ENCODE measurements around the gene OGDH. TPM values are rescaled to one million over a fixed set of nuclear protein-coding genes. Genes with fewer than 3 reads are reported as not detected.

OGDH gene
- total and polyA plus RNA-seq, 10 of the 15 experiments (the other 5 are each of a cell fraction or from before 2014, with no cell fraction given) = 4.1 to 103 (median 48.4) TPM

GRCh38 chr7:44606341-44607140 is at the start of gene OGDH (continued):
- TF ChIP-seq PRDM15 (CRISPR knock-in tag; IDR thresholded peaks at IDR 0.05) (no peak), ZBTB40 (IDR thresholded peaks at IDR 0.05; ENCODE audit: borderline replicate concordance) (no peak), NFYB (IDR thresholded peaks at IDR 0.05; ENCODE audit: insufficient read depth, low read depth, low read length) (peak; percentile 98), NR2F1 (conservative IDR thresholded peaks at IDR 0.05) (peak; percentile 99), IKZF1 (conservative IDR thresholded peaks at IDR 0.05) (peak; percentile 73), RUNX3 (IDR thresholded peaks at IDR 0.05; ENCODE audit: low read length) (peak; percentile 30), GABPA (IDR thresholded peaks at IDR 0.05; ENCODE audit: low read depth) (0 out of 2 replicates have a peak, but pooled peaks have one; percentile 37), BRCA1 (IDR thresholded peaks at IDR 0.05; ENCODE audit: low read depth, low read length) (peak; percentile 67), MAX (IDR thresholded peaks at IDR 0.05; ENCODE audit: low read depth, low read length) (peak; percentile 81), MXI1 (IDR thresholded peaks at IDR 0.05; ENCODE audit: low read depth, low read length) (peak; percentile 70), NFXL1 (IDR thresholded peaks at IDR 0.05; ENCODE audit: borderline replicate concordance) (no peak), SMARCA5 (IDR thresholded peaks at IDR 0.05) (no peak)
- TF ChIP-seq, protein P1, sequence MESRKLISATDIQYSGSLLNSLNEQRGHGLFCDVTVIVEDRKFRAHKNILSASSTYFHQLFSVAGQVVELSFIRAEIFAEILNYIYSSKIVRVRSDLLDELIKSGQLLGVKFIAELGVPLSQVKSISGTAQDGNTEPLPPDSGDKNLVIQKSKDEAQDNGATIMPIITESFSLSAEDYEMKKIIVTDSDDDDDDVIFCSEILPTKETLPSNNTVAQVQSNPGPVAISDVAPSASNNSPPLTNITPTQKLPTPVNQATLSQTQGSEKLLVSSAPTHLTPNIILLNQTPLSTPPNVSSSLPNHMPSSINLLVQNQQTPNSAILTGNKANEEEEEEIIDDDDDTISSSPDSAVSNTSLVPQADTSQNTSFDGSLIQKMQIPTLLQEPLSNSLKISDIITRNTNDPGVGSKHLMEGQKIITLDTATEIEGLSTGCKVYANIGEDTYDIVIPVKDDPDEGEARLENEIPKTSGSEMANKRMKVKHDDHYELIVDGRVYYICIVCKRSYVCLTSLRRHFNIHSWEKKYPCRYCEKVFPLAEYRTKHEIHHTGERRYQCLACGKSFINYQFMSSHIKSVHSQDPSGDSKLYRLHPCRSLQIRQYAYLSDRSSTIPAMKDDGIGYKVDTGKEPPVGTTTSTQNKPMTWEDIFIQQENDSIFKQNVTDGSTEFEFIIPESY (IDR thresholded peaks at IDR 0.05) = no peak
- TF ChIP-seq, protein P2, sequence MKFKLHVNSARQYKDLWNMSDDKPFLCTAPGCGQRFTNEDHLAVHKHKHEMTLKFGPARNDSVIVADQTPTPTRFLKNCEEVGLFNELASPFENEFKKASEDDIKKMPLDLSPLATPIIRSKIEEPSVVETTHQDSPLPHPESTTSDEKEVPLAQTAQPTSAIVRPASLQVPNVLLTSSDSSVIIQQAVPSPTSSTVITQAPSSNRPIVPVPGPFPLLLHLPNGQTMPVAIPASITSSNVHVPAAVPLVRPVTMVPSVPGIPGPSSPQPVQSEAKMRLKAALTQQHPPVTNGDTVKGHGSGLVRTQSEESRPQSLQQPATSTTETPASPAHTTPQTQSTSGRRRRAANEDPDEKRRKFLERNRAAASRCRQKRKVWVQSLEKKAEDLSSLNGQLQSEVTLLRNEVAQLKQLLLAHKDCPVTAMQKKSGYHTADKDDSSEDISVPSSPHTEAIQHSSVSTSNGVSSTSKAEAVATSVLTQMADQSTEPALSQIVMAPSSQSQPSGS (IDR thresholded peaks at IDR 0.05; ENCODE audit: low read length) = no peak
